Uterus (tissue), 4 donors: Measurements from ENCODE around the gene PDPR. TPM values are rescaled to one million over a fixed set of nuclear protein-coding genes. Genes with fewer than 3 reads are reported as not detected.
"Not testable (repeated sequence)": the region's sequence is repeated elsewhere in the genome, so short reads cannot be mapped to it uniquely, and the experiment has no call there.

ENCODE experiments used
- DNase-seq, 2 donors: peaks; one replicate each; pipeline ENCODE4 v3.0.0-alpha.2; 2019 to 2020
- H3K27ac ChIP-seq, 2 donors: fragments of 200-600 bp; sonication (generic); 1 replicate in 1 of 2; 2 replicates in 1 of 2; pipeline ENCODE4 v1.5.1; 2016 to 2018
- H3K27me3 ChIP-seq, 2 donors: fragments of 200-600 bp; sonication (generic); one replicate each; pipeline ENCODE4 v1.5.1; 2018 to 2019; ENCODE audit warnings: control low read depth in 1 of 2
- H3K36me3 ChIP-seq, 2 donors: fragments of 200-600 bp; sonication (generic); one replicate each; pipeline ENCODE4 v1.5.1; 2019; ENCODE audit warnings: control low read depth in 1 of 2
- H3K4me1 ChIP-seq, 2 donors: fragments of 200-600 bp; sonication (generic); one replicate each; pipeline ENCODE4 v1.5.1; 2018 to 2019; ENCODE audit warnings: control low read depth in 1 of 2
- H3K4me3 ChIP-seq, 2 donors: fragments of 200-600 bp; sonication (generic); 1 replicate in 1 of 2; 2 replicates in 1 of 2; pipeline ENCODE4 v1.5.1; 2018 to 2019; ENCODE audit warnings: mild to moderate bottlenecking in 1 of 2
- H3K9me3 ChIP-seq, 2 donors: fragments of 200-600 bp; sonication (generic); one replicate each; pipeline ENCODE4 v1.5.1; 2019; ENCODE audit warnings: control low read depth in 1 of 2
- POLR2A ChIP-seq, 2 donors: fragments of 450-650 bp; IDR thresholded peaks; one replicate each; pipeline ENCODE4 v1.6.1; 2016; ENCODE audit warnings: antibody characterized with exemption in 2 of 2, mild to moderate bottlenecking in 1 of 2, moderate library complexity in 1 of 2
- intact Hi-C: fragments of 100-400 bp; cut with DNase I; formaldehyde crosslinking; loops from one replicate; pipeline ENCODE4 v1.15.1; 2023; ENCODE audit warnings: low total_unique reads
- total RNA-seq, 4 donors: library from RNA; depleted of rRNA in 3 of 4; stranded (reverse); fragments of >200 nt in 3 of 4; gene quantifications; one replicate each; pipeline versions ENCODE4 v1.1.0 to v1.2.4, GENCODE V29; 2014 to 2023
- TF ChIP-seq, protein P1 (sequence below), 4 experiments: fragments of 200-600 bp in 2 of 4; fragments of 450-650 bp in 2 of 4; sonication (generic) in 2 of 4; IDR thresholded peaks; one replicate each; pipeline ENCODE4 v1.5.1; 2016 to 2019; ENCODE audit warnings: antibody characterized with exemption in 4 of 4, mild to moderate bottlenecking in 2 of 4, moderate library complexity in 1 of 4
- donor health status: DM: yes; HTN: yes; CAD: no.

Gene PDPR
- total RNA-seq, 4 donors from 2014 or later = 23.2 to 63.8 (median 44.2) TPM

DNA sequence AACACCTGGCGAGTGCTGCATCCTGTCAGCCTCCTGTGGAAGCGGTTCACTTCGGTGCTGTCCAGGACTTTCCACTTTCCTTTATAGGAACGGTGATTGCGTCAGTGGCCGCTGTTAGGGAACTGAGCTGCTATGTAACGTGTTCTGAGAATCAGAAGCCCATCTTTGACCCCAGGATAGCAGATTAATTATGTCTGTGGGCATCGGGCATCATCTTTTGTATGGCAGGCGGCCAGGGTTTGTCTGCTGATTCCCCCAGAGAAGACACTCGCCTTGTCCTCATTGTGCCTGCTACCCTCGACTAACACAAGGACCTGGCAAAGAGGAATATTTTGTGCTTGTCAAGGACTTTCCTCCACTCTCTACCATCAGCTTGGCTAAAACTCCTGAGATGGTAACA is 33.7 kb downstream of the PDPR start:
- H3K4me3 ChIP-seq, intact Hi-C loops, DNase-seq, H3K36me3 ChIP-seq, H3K4me1 ChIP-seq, H3K9me3 ChIP-seq, H3K27me3 ChIP-seq, H3K27ac ChIP-seq: not testable (repeated sequence)

DNA sequence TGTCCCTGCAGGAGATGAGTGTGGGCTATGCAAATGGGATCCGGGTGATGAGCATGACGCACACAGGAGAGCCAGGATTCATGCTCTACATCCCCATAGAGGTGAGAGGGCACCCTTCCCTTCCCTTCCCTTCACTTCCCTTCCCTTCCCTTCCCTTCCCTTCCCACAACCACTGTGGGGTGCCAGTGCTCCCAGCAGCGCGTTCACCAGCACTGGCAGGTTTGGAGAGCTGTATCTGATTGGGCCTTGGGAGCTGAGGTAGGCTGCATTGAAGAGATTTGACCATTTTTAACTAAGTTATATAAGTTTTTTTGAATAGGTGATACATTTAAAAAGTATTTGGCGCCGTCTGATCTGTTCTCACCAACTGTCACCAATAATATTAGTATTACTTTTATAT is 34.3 kb downstream of the PDPR start:
- H3K27me3 ChIP-seq, intact Hi-C loops, H3K4me1 ChIP-seq, H3K36me3 ChIP-seq, H3K27ac ChIP-seq, DNase-seq, H3K4me3 ChIP-seq, H3K9me3 ChIP-seq: not testable (repeated sequence)

DNA sequence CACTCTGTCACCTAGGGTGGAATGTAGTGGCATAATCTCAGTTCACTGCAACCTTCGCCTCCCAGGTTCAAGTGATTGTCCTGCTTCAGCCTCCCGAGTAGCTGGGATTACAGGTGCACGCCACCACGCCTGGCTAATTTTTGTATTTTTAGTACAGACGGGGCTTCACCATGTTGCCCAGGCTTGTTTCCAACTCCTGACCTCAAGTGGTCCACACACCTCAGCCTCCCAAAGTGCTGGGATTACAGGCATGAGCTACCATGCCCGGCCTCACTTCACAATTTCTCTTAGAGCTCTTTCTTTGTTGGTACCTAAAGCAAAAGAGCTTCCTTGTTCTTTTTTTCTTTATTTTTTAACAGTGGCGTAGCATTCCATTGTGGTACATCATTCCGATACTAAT is 35.2 kb downstream of the PDPR start:
- H3K9me3 ChIP-seq, H3K4me1 ChIP-seq, H3K27ac ChIP-seq, H3K36me3 ChIP-seq, intact Hi-C loops, H3K4me3 ChIP-seq, DNase-seq, H3K27me3 ChIP-seq: not testable (repeated sequence)

DNA sequence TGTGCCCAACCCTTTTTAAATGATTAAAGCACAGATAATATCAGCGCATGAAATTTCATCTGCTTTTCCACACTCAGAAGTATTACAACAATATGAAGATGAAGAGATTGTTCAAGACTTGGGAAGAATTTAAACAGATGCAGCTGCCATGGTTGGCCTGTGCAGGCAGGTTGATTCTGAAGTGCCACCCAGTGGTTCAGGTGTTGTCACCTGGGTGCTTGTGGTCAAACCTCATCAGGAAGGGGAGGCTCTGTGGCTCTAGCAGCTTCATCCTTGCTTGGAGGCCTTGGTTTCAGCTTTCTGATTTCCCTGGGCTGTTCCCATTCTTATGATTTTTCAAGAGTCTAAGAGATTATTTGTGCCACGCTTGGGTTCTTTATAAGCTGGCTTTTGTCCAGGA is 37.3 kb downstream of the PDPR start:
- TF ChIP-seq POLR2A (IDR thresholded peaks at IDR 0.05) = no peak
- TF ChIP-seq, protein P1, sequence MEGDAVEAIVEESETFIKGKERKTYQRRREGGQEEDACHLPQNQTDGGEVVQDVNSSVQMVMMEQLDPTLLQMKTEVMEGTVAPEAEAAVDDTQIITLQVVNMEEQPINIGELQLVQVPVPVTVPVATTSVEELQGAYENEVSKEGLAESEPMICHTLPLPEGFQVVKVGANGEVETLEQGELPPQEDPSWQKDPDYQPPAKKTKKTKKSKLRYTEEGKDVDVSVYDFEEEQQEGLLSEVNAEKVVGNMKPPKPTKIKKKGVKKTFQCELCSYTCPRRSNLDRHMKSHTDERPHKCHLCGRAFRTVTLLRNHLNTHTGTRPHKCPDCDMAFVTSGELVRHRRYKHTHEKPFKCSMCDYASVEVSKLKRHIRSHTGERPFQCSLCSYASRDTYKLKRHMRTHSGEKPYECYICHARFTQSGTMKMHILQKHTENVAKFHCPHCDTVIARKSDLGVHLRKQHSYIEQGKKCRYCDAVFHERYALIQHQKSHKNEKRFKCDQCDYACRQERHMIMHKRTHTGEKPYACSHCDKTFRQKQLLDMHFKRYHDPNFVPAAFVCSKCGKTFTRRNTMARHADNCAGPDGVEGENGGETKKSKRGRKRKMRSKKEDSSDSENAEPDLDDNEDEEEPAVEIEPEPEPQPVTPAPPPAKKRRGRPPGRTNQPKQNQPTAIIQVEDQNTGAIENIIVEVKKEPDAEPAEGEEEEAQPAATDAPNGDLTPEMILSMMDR (IDR thresholded peaks at IDR 0.05) = no peak
- DNase-seq = no peak
- intact Hi-C loops = no loop called here

DNA sequence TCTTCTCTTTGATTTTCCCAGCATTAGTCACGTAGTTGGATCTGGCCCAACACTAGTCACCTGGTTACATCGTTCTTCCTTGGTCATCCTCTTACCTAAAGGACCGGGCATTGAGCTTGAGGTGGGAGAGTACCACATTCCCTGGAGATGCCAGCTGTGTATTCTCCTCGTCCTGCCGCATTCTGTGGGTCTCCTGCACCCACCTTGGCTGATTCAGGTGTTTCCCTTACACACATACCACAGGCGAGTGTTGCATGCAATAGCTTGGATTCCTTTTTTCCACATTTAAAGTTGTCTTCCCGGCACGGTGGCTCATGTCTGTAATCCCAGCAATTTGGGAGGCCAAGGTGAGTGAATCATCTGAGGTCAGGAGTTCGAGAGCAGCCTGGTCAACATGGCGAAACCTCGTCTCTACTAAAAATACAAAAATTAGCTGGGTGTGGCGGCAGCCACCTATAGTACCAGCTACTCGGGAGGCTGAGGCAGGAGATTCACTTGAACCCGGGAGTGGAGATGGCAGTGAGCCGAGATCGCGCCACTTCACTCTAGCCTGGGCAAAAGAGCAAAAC is 37.9 kb downstream of the PDPR start:
- H3K27ac ChIP-seq = no peak overlapping the region
- TF ChIP-seq, protein P1 (IDR thresholded peaks at IDR 0.05) = no peak
- TF ChIP-seq POLR2A (IDR thresholded peaks at IDR 0.05) = no peak
- no peaks in the 10 kb centered on the region for H3K9me3 ChIP-seq
- intact Hi-C loops = no loop called here
- no peaks in the 10 kb centered on the region for H3K27me3 ChIP-seq
- DNase-seq = no peak
- no peaks in the 10 kb centered on the region for H3K4me1 ChIP-seq
- no peak overlapping the region for H3K4me3 ChIP-seq
- no peaks in the 10 kb centered on the region for H3K36me3 ChIP-seq

More for the DNA sequence above, 37.3 kb downstream of the PDPR start:
- Histone ChIP-seq H3K27me3 (no peaks in the 10 kb centered on the region), H3K4me1 (no peaks in the 10 kb centered on the region), H3K4me3 (no peak overlapping the region), H3K27ac (no peak overlapping the region), H3K9me3 (no peaks in the 10 kb centered on the region), H3K36me3 (no peaks in the 10 kb centered on the region)

DNA sequence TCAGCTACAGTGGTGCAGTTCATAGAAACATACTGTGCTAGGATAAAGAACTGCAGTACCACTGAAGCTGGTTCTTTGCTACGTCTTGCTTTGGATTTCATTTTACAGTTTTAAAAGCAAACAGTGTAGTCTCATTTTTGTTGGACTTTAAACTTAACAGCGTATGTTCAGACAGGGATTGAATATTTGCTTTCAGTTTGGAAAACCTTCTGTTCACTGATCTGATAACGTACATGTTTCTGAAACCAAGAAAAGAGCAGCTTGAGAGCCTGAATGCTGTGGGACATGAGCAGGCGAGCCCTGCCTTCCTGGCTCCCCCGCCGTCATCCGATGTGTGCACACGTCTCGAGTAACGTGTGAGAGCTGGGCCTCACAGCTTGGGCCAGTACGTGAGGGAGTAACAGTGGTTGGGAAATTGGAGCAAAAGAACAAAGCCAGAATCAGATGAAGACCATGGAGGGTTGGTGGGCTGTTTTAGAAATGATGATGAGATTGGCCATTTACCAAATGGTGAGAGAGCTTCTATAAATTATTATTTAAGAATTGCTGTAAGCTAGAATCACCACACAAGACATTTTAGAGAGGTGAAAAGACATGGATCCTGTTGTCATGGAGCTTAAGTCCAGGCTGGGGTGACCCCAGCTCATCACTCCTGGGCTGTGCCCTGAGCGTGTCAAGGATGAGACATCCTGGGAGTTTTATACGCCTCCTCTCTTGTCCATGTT is 38.6 kb downstream of the PDPR start:
- Histone ChIP-seq H3K27me3 (no peaks in the 10 kb centered on the region), H3K36me3 (no peaks in the 10 kb centered on the region), H3K27ac (no peak overlapping the region), H3K9me3 (no peaks in the 10 kb centered on the region), H3K4me3 (no peak overlapping the region), H3K4me1 (no peaks in the 10 kb centered on the region)
- no peak for TF ChIP-seq POLR2A (IDR thresholded peaks at IDR 0.05)
- TF ChIP-seq, protein P1 (IDR thresholded peaks at IDR 0.05) = no peak
- DNase-seq = no peak
- intact Hi-C loops = no loop called here

DNA sequence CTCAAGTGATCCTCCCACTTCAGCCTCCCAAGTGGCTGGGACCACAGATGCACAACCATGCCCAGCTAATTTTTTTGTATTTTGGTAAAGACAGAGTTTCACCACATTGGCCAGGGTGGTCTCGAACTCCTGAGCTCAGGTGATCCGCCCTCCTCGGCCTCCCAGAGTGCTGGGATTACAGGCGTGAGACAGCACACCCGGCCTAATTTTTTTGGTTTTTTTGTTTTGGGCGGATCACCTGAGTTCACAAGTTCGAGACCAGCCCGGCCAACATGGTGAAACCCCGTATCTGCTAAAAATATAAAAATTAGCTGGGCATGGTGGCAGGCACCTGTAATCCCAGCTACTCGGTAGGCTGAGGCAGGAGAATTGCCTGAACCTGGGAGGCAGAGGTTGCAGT is 40.6 kb downstream of the PDPR start:
- H3K4me1 ChIP-seq, DNase-seq, intact Hi-C loops, H3K36me3 ChIP-seq, H3K27me3 ChIP-seq, H3K27ac ChIP-seq, H3K9me3 ChIP-seq, H3K4me3 ChIP-seq: not testable (repeated sequence)
